Measurements from ENCODE around the gene DYNC1LI2.
"Not testable (repeated sequence)": the region's sequence is repeated elsewhere in the genome, so short reads cannot be mapped to it uniquely, and the experiment has no call there.

The DYNC1LI2 gene

DNA sequence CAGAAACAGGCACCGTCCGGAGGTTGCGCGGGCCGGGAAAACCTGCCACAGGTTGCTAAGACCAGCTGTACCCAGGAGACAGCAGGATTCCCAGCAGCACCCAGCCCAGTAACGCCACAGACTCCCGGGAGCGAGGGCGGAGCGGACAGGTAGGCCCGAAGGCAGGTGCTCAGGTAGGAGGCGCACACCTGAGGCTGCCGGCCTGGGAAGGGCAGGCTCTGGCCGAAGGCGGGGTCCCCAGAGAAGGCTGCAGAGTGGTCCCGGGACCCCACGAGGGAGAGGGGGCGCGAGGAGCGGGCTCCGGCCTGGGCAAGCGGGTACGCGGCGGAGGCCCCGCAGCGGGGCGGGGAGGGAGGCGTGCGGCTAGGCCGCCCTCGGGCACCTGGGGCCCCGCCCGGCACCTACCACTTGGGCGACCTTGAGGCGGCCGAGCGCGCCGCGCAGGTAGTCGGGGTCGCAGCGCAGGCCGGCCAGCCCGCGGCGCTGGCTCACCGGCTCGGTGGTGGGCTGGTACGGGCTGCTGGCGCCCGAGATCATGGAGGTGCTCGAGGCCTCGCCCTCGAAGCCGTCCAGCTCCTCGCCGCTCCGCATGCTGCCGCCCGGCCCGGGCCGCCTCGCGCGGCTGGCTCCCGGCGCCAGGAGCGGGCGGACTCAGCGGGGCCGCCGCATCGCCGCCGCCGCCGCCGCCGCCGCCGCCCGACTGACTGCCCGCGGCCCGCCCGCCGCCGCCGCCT, 55.3 kb downstream of the DYNC1LI2 start:
- peak; percentile 3 for DNase-seq

DNA sequence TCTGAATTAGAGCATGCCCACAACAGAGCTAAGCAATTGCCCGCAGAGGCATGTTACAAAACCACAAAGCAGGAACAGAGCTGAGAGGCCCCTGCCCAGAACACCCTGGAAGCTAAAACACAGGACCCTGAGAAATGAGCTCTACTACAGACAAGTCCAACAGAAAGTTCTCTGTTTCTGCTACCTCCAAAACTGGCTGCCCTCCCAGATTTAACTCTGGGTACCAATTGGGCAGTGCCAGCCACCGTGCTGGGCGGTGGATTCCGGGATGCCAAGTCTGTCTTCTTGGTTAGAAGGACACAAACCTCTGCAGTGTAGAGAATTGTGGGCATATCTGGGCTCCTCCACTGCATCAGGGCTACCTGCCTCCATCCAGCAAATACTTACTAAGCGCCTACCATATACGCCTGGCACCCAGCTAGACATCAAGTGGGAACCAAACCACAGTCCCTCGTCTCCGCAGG, 55.9 kb downstream of the DYNC1LI2 start:
- no peak for DNase-seq

DNA sequence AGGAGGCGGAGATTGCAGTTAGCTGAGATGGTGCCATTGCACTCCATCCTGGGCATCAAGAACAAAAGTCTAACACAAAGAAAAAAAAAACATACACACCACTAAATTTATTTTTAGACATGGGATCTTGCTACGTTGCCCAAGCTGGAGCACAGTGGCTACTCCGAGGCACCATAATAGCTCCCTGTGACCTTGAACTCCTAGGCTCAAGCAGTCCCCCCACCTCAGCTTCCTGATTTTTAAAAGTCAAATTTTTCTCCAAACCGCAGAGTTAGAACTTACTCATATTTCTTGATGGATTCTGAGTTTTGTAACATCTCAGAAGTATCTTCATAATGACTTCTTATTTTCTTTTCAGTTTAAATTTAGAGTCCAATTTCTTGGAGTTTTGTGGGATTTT, 58.3 kb downstream of the DYNC1LI2 start:
- no peak for DNase-seq

DNA sequence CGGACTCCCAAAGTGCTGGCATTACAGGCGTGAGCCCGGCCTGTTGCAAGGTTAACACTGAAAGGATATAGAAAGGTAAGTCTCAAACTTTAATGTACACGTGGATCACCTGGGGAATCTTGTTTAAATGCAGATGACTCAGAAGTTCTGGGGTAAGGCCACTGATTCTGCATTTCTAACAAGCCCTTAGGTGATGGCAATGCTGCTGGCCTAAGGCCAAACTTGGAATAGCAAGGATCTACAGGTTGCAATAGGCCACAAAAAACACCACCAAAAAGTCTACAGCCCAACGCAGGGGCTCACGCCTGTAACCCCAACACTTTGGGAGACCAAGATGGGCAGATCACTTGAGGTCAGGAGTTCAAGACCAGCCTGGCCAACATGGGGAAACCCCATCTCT, 59.1 kb downstream of the DYNC1LI2 start:
- DNase-seq = no peak

DNA sequence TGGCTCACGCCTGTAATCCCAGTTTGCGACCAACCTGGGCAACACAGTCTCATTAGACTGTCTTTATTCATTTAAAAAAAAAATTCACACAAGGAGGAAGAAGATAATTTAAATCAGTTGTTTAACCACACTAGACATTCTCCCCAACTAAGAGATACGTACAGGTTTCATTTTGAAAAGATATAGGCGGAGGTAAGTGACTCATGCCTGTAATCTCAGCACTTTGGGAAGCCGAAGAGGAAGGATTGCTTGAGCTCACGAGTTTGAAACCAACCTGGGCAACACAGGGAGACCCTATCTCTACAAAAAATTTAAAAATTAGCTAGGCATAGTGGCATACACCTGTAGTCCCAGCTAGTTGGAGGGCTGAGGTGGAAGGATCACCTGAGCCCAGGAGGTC, 60.2 kb downstream of the DYNC1LI2 start:
- no peak for DNase-seq

DNA sequence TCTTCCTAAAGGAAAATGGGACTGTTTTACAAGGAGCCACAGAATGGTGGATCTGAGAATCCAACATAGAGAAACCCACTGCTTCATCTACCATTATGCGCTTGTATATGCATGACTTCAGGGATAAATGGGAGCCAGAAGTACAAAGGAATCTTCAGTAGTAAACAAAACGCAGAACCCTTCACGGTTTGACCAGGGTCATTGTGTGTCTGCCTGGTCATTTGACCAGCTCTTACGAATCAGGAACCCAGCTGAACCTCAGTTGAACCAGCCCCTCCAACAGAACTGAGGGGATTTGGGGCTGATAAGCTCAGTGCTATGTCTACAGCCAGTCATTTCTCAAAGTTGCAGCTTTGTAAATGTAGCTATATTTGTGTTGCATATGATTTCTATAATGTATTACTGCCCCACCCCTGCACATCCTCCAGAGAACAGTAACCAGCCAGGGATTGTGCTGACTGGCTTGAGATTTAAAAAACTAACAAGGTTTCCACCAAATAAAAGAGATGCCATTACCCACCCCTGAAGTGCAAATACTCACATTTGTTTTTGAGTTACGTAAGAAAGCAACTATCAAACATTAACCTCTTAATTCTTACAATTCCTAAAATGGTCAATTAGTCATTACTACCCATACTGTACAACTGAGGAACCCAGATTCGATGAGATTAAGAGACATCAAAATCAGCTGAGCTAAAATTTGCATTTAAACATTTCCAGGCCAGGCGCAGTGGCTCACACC, 61.1 kb downstream of the DYNC1LI2 start:
- DNase-seq = no peak

DNA sequence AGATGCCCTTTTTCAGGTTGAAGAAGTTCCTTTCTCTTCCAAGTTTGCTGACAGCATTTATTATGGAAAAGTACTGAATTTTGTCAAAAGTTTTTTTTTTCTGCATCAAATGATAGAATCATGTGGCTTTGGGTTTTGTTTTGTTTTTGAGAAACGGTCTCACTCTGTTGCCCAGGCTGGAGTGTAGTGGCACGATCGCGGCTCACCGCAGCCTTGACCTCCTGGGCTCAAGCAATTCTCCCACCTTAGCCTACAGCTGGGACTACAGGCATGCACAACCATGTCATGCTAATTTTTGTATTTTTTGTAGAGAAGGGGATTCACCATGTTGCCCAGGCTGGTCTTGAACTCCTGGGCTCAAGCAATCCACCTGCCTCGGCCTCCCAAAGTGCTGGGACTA, 62.1 kb downstream of the DYNC1LI2 start:
- no peak for DNase-seq

DNA sequence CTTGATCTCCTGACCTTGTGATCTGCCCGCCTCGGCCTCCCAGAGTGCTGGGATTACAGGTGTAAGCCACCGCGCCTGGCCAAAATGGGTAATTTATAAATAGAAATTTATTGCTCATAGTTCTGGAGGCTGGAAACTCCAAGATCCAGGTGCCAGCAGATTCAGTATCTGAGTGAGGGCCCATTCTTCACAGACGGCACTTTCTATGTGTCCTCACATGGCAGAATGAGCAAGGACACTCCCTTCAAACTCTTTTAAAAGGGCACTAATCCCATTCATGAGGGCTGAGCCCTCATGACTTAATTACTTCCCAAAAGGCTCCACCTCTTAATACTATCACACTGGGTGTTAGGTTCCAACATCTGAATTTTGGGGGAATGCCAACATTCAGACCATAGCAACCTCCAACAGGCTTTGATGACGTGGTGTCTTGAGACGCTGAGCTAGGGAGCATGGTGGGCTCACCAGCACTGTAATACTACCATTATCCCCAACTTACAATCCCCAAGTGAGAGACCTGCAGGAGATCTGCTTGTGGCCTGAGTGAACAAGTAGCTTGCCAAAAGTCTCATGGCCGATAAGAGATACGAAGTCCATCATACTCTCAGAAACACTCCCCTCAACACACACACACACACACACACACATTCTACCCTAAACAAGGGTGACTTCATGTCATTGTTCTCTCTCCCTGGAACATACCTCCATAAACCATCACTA, 63.3 kb downstream of the DYNC1LI2 start:
- DNase-seq = no peak

DNA sequence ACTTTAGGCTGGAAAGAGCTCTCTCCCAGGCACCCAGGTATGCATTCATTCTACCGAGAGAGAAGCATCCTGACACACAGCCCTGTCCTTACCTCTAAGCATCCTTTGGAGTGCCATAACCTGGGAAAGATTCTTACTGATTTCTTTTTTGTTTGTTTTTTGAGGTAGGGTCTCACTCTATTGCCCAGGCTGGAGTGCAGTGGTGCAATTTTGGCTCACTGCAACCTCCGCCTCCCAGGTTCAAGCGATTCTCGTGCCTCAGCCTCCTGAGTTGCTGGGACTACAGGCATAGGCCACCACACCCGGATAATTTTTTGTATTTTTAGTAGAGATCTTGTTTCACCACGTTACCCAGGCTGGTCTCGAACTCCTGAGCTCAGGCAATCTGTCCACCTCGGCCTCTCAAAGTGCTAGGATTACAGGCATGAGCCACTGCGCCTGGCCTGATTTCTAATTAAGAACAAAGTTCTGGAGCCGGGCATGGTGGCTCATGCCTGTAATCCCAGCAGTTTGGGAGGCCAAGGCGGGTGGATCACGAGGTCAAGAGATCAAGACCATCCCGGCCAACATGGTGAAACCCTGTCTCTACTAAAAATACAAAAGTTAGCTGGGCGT, 65.8 kb downstream of the DYNC1LI2 start:
- not testable (repeated sequence) for DNase-seq

DNA sequence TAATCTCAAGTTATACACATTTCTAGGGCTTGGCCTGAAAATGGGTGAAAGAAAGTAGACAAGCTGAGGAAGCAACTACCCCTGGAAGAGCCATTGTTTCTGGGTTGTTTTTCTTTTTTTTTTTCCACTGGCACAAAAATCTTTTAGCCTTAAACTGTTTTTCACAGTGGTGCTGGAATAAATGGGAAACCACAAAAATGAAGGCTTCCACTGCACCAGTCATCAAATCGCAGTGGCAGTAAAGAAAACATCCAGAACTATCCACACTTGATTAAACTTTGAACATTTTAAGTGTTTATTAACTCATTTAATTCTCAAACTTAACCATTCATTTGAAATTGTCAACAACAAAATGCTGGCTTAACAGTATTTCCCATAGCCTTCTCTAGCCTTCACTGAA, 69.1 kb downstream of the DYNC1LI2 start:
- DNase-seq = no peak

DNA sequence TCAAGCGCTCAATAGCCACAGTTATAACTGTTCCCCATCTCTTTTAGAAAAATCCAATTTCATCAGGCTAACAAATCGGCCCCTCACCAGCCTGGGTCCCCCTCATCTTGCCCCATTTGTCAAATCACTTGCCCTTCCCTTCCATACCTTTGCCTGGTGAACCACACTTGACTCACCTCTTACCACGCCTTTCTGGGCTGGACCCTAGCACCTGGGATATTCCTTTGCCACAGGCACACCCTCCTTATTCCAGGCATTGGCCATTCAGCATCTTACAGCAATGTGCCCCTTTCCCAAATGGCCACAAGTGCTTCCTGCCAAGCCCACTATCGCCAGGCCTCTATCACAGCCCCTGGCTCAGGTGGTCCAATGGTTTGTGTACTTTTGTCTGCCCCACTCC, 69.7 kb downstream of the DYNC1LI2 start:
- no peak for DNase-seq

DNA sequence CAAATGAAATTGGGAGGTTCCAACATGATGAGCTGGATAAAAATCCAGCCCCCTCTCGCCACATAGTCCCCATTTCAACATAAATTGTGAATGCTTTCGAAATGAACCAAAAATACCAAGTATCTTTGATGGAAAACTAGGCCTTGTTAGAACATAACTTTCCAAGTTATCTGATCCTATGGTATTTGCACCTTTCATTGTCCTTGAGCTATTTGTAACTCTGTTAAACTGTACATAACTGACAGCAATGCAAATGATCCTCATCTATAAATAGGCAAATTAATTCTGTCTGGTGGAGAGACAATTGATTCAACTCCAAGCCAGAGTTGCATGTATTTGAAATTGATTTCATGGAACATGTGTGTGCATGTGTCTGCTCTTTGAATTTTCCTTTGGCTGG, 73.1 kb downstream of the DYNC1LI2 start:
- no peak for DNase-seq

DNA sequence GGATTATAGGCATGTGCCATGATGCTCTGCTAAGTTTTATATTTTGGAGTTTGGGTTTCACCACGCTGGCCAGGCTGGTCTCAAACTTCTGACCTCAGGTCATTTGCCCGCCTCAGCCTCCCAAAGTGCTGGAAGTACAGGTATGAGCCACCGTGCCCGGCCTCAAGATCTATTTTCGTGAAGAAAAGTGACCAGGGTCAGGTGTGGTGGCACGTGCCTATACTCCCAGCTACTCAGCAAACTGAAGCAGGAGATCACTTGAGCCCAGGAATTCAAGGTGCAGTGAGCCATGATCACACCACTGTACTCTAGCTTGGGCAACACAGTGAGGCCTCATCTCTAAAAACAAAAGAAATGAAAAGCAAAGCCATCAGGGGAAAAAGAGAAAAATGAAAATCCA, 73.6 kb downstream of the DYNC1LI2 start:
- DNase-seq = no peak

DNA sequence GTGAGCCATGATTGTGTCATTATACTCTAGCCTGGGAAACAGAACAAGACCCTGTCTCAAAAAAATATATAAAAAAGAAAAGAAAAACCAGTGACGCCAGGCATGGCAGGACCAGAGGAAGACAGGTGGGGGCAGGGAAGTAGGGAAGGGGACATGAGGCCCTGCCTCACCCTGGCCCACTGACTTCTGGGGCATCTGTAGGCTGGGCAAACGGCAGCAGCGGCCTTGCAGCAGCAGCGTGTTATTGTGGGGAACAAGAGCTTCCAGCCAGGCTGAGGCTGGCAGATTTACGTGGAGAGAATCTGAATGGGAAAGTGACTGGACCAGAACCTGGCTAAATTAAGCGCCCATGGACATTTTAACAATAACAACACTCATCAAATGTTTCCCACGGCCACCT, 74.2 kb downstream of the DYNC1LI2 start:
- DNase-seq = no peak

DNA sequence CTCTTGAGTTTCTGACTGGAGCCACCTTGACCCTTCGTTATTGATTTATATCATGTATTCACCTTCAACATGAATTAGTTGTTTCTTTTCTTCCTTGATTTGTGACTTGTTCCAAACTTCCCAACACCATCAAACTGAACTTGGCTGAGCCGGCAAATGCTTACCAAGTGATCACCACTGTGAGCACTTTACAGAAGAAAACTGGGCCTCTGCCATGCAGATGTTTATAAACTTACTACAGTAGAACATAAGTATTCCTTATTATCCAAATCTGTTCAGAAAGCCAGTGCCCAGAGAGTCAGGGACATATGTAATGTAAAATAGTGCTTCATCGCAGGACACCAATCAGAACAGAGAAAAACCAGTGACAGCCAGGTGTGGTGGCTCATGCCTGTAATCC, 74.8 kb downstream of the DYNC1LI2 start:
- DNase-seq = no peak

DNA sequence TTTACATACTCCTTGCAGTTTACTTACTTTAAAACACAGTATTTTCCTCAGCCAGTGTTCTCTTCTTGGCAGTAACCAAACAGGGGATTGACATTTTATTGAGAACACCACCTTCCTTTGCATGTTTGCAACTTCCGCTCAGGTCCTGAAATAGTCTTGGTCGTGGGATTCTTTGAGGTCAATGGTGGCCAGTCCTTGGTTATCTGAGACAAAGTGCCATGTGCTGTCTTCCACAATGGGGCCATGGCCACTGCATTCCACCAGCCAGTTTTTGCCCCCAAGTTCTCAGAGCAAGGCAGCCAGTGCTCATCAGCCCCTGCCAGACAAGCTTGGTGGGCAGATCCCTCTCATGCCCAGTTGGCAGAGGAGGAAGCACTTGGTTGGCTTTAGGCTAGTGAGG, 77.7 kb downstream of the DYNC1LI2 start:
- DNase-seq = no peak

Data from T-helper 9 cell (primary cell).